Neural cell (in vitro differentiated cells): ENCODE data around the gene BCAS1. TPM values are rescaled to one million over a fixed set of nuclear protein-coding genes. Genes with fewer than 3 reads are reported as not detected.

Experiments
- H2AFZ ChIP-seq: fragments of 200-600, 300-800 bp; sonication (generic), shearing (Covaris generic); 2 replicates; pipeline ENCODE4 v1.6.0; 2014; ENCODE audit warnings: low read depth, mild to moderate bottlenecking, antibody characterized with exemption, low read length, moderate library complexity
- H3F3A ChIP-seq: fragments of 200-600 bp; shearing (Covaris generic); 2 replicates; pipeline ENCODE4 v1.6.1; 2016; ENCODE audit warnings: mild to moderate bottlenecking, moderate library complexity, mixed read lengths, antibody characterized with exemption, low read length; ENCODE audit not compliant: insufficient read depth, poor library complexity, severe bottlenecking
- H3K27ac ChIP-seq: fragments of 200-600, 300-800 bp; sonication (generic), shearing (Covaris generic); 2 replicates; pipeline ENCODE4 v1.5.1; 2014; ENCODE audit warnings: mild to moderate bottlenecking, low read length, moderate library complexity
- H3K27me3 ChIP-seq: fragments of 300-800, 200-600 bp; sonication (generic), shearing (Covaris generic); 2 replicates; pipeline ENCODE4 v1.6.0; 2014; ENCODE audit warnings: mild to moderate bottlenecking, low read depth, low read length, moderate library complexity; ENCODE audit not compliant: insufficient read depth
- H3K36me3 ChIP-seq: fragments of 300-800, 200-600 bp; sonication (generic), shearing (Covaris generic); 2 replicates; pipeline ENCODE4 v1.5.1; 2014; ENCODE audit warnings: mild to moderate bottlenecking, antibody characterized with exemption, low read length, moderate library complexity; ENCODE audit not compliant: insufficient read depth
- H3K4me2 ChIP-seq: fragments of 300-800, 200-600 bp; sonication (generic), shearing (Covaris generic); 2 replicates; pipeline ENCODE4 v1.6.0; 2014; ENCODE audit warnings: mild to moderate bottlenecking, low read length
- H3K4me3 ChIP-seq: fragments of 300-800, 200-600 bp; sonication (generic), shearing (Covaris generic); 2 replicates; pipeline ENCODE4 v1.5.1; 2014; ENCODE audit warnings: mild to moderate bottlenecking, low read length, moderate library complexity
- H3K79me2 ChIP-seq: fragments of 200-600 bp; shearing (Covaris generic); replicated peaks from 2 replicates; pipeline ENCODE4 v1.6.0; 2014; ENCODE audit warnings: mild to moderate bottlenecking, low read length, moderate library complexity; ENCODE audit not compliant: insufficient read depth
- H3K9ac ChIP-seq: fragments of 300-800, 200-600 bp; sonication (generic), shearing (Covaris generic); 2 replicates; pipeline ENCODE4 v1.6.1; 2016; ENCODE audit warnings: mild to moderate bottlenecking, low read length, mixed read lengths
- H3K9me2 ChIP-seq: fragments of 200-600 bp; shearing (Covaris generic); 2 replicates; pipeline ENCODE4 v1.6.1; 2016; ENCODE audit warnings: mild to moderate bottlenecking, low read length, mixed read lengths; ENCODE audit not compliant: insufficient read depth
- H3K9me3 ChIP-seq: fragments of 200-600, 300-800 bp; sonication (generic), shearing (Covaris generic); 2 replicates; pipeline ENCODE4 v1.6.1; 2016; ENCODE audit warnings: mild to moderate bottlenecking, mixed run types, low read length, moderate library complexity, mixed read lengths
- H4K20me1 ChIP-seq: fragments of 200-600 bp; shearing (Covaris generic); 2 replicates; pipeline ENCODE4 v1.6.1; 2016; ENCODE audit warnings: mild to moderate bottlenecking, mixed run types; ENCODE audit not compliant: insufficient read depth
- CTCF ChIP-seq: fragments of 450-650 bp; IDR thresholded peaks from 2 replicates; pipeline ENCODE4 v1.5.1; 2014; ENCODE audit warnings: antibody characterized with exemption, mild to moderate bottlenecking, moderate library complexity; ENCODE audit not compliant: poor library complexity, severe bottlenecking
- EP300 ChIP-seq: fragments of 450-650 bp; conservative IDR thresholded peaks from 2 replicates; pipeline ENCODE4 v1.6.1; 2014; ENCODE audit warnings: antibody characterized with exemption, mild to moderate bottlenecking, moderate library complexity; ENCODE audit not compliant: poor library complexity, severe bottlenecking
- EZH2 ChIP-seq: fragments of 200-600, 300-800 bp; shearing (Covaris generic), sonication (generic); IDR thresholded peaks from 2 replicates; pipeline ENCODE4 v1.6.1; 2014; ENCODE audit warnings: antibody characterized with exemption, low read length, borderline replicate concordance, mild to moderate bottlenecking; ENCODE audit not compliant: insufficient read depth, poor library complexity, severe bottlenecking
- MXI1 ChIP-seq: fragments of 450-650 bp; conservative IDR thresholded peaks from 2 replicates; pipeline ENCODE4 v1.6.1; 2014; ENCODE audit warnings: antibody characterized with exemption, mild to moderate bottlenecking; ENCODE audit not compliant: poor library complexity, severe bottlenecking
- POLR2AphosphoS5 ChIP-seq: IDR thresholded peaks from 2 replicates; pipeline ENCODE4 v1.6.1; 2012
- RAD21 ChIP-seq: fragments of 450-650 bp; conservative IDR thresholded peaks from 2 replicates; pipeline ENCODE4 v1.6.1; 2014; ENCODE audit warnings: antibody characterized with exemption, mild to moderate bottlenecking, moderate library complexity
- REST ChIP-seq: IDR thresholded peaks from 2 replicates; pipeline ENCODE4 v1.6.1; 2012; ENCODE audit warnings: borderline replicate concordance
- SMC3 ChIP-seq: fragments of 450-650 bp; conservative IDR thresholded peaks from 2 replicates; pipeline ENCODE4 v1.6.1; 2014; ENCODE audit warnings: antibody characterized with exemption, mild to moderate bottlenecking, moderate library complexity; ENCODE audit not compliant: poor library complexity
- TAF1 ChIP-seq: IDR thresholded peaks from 2 replicates; pipeline ENCODE4 v1.6.1; 2012; ENCODE audit warnings: low read depth
- polyA plus RNA-seq: library from polyadenylated mRNA; depleted of rRNA; stranded (reverse); fragments of >200 nt; gene quantifications from 2 replicates; pipeline ENCODE4 v1.2.3, GENCODE V29; 2014

The BCAS1 gene
- polyA plus RNA-seq, 1 donor from 2014 or later, result not detected

- Histone ChIP-seq H3K27ac (no peak overlapping the region), H3K27me3 (no peaks in the 10 kb centered on the region), H2AFZ (no peak overlapping the region), H3K9me2 (no peaks in the 10 kb centered on the region), H3F3A (no peaks in the 10 kb centered on the region), H3K4me3 (no peak overlapping the region), H3K79me2 (no peaks in the 10 kb centered on the region), H4K20me1 (no peaks in the 10 kb centered on the region), H3K4me2 (no peak overlapping the region), H3K36me3 (no peaks in the 10 kb centered on the region), H3K9me3 (no peaks in the 10 kb centered on the region), H3K9ac (no peak overlapping the region)
- TF ChIP-seq EP300, result no peak
- TF ChIP-seq SMC3, result no peak
- TF ChIP-seq POLR2AphosphoS5, result no peak
- TF ChIP-seq TAF1, result no peak
- TF ChIP-seq EZH2, result no peak
- TF ChIP-seq CTCF, result no peak
- no peak for TF ChIP-seq RAD21
- no peak for TF ChIP-seq MXI1
- no peak for TF ChIP-seq REST
Observed at GRCh38 chr20:53938739-53939138, 131.7 kb downstream of the BCAS1 start.

GRCh38 chr20:53937929-53938367 is 132.4 kb downstream of the BCAS1 start:
- H3K9ac ChIP-seq, result no peak overlapping the region
- H3K27ac ChIP-seq, result no peak overlapping the region
- no peaks in the 10 kb centered on the region for H4K20me1 ChIP-seq
- TF ChIP-seq EP300, result no peak
- no peak for TF ChIP-seq REST
- TF ChIP-seq MXI1, result no peak
- no peak for TF ChIP-seq TAF1
- TF ChIP-seq SMC3, result no peak
- no peak for TF ChIP-seq RAD21
- TF ChIP-seq POLR2AphosphoS5, result no peak
- no peak for TF ChIP-seq CTCF
- TF ChIP-seq EZH2, result no peak
- H3K4me2 ChIP-seq, result no peak overlapping the region
- H3K79me2 ChIP-seq, result no peaks in the 10 kb centered on the region
- no peaks in the 10 kb centered on the region for H3K9me2 ChIP-seq
- H3K27me3 ChIP-seq, result no peaks in the 10 kb centered on the region
- no peak overlapping the region for H3K4me3 ChIP-seq
- H2AFZ ChIP-seq, result no peak overlapping the region
- H3K9me3 ChIP-seq, result no peaks in the 10 kb centered on the region
- no peaks in the 10 kb centered on the region for H3F3A ChIP-seq
- no peaks in the 10 kb centered on the region for H3K36me3 ChIP-seq
